ENCODE data around the gene PHF3.

GRCh38 chr6:63734923-63735322, 99.3 kb downstream of the PHF3 start:
- no peak for TF ChIP-seq CTCF (IDR thresholded peaks at IDR 0.05)
- TF ChIP-seq EZH2 (IDR thresholded peaks at IDR 0.05; ENCODE audit: borderline replicate concordance, insufficient read depth, low read depth, low read length, poor library complexity, severe bottlenecking): no peak
